HCT116 (cell line): ENCODE measurements around the gene MAPK1. TPM values are rescaled to one million over a fixed set of nuclear protein-coding genes. Genes with fewer than 3 reads are reported as not detected.

Experiments
- ATAC-seq: fragments of 200-7000 bp; cut with Tn5 transposase; 2 replicates; pipeline ENCODE4 v1.9.1; 2020; ENCODE audit warnings: mild to moderate bottlenecking, moderate library complexity
- BruUV-seq: library from RNA; stranded (reverse); fragments of 400-500 nt; replicated peaks from 2 replicates; lab custom pipeline; 2021; lab: Mats Ljungman, UMichigan
- CTCF ChIA-PET: fragments of 300-600 bp; sonication (Branson Sonifier 250); formaldehyde crosslinking; loops from one replicate; lab custom pipeline; 2021; ENCODE audit warnings: antibody characterized with exemption; lab: Charles Lee
- POLR2A ChIA-PET: fragments of 300-600, 350-600 bp; sonication (Branson Sonifier 250); formaldehyde crosslinking; loops from one replicate; lab custom pipeline; 2021; ENCODE audit warnings: antibody characterized with exemption; lab: Charles Lee
- RAD21 ChIA-PET, 2 experiments: fragments of 300-600 bp; sonication (Branson Sonifier 250); formaldehyde crosslinking; loops; one replicate each; lab custom pipeline; 2023; ENCODE audit warnings: low total read pairs in 2 of 2; ENCODE audit not compliant: uncharacterized antibody in 2 of 2, unreplicated experiment in 2 of 2, low non-redundant PET in 1 of 2; lab: Charles Lee
- DNase-seq: peaks from one replicate; pipeline ENCODE4 v3.0.0-alpha.2; 2010; ENCODE audit warnings: low read depth, low spot score
- H2AFZ ChIP-seq: fragments of 200-600 bp; shearing (Covaris generic), sonication (generic); 2 replicates; pipeline ENCODE4 v1.6.1; 2017; ENCODE audit warnings: low read depth, mixed run types, mixed read lengths, antibody characterized with exemption, low read length; ENCODE audit not compliant: poor library complexity, severe bottlenecking
- H3K27ac ChIP-seq: 2 replicates; pipeline ENCODE4 v1.5.1; 2012; ENCODE audit warnings: low read depth, low read length
- H3K27me3 ChIP-seq: fragments of 200-600 bp; sonication (generic); 2 replicates; pipeline ENCODE4 v1.6.1; 2016; ENCODE audit warnings: mixed run types, low read length, mixed read lengths; ENCODE audit not compliant: insufficient read depth
- H3K36me3 ChIP-seq, 2 experiments: fragments of 200-500 bp in 1 of 2; fragments of 200-600 bp in 1 of 2; sonication (Bioruptor generic) in 1 of 2; sonication (generic) in 1 of 2; 2 replicates each; pipeline versions ENCODE4 v1.5.1 to v1.6.1; 2014 to 2016; ENCODE audit warnings: low read length in 2 of 2, inconsistent platforms in 1 of 2, mixed read lengths in 1 of 2, mixed run types in 1 of 2; ENCODE audit not compliant: insufficient read depth in 2 of 2, control insufficient read depth in 1 of 2
- H3K4me1 ChIP-seq, 2 experiments: fragments of 200-600 bp in 1 of 2; sonication (generic) in 1 of 2; 2 replicates each; pipeline versions ENCODE4 v1.5.1 to v1.6.1; 2012 to 2017; ENCODE audit warnings: low read length in 2 of 2, inconsistent platforms in 1 of 2, mild to moderate bottlenecking in 1 of 2, mixed read lengths in 1 of 2, mixed run types in 1 of 2, moderate library complexity in 1 of 2; ENCODE audit not compliant: insufficient read depth in 2 of 2, control insufficient read depth in 1 of 2
- H3K4me2 ChIP-seq: fragments of 200-600 bp; sonication (generic); 2 replicates; pipeline ENCODE4 v1.6.1; 2017; ENCODE audit warnings: mixed run types, low read length, mixed read lengths
- H3K4me3 ChIP-seq, 2 experiments: fragments of 200-600 bp in 1 of 2; sonication (generic) in 1 of 2; replicated peaks in 1 of 2; 2 replicates each; pipeline ENCODE4 v1.5.1; 2011 to 2016; ENCODE audit warnings: low read length in 2 of 2, control low read depth in 1 of 2, low read depth in 1 of 2, mild to moderate bottlenecking in 1 of 2, mixed read lengths in 1 of 2, mixed run types in 1 of 2
- H3K79me2 ChIP-seq: fragments of 200-600 bp; sonication (generic); 2 replicates; pipeline ENCODE4 v1.6.1; 2017; ENCODE audit warnings: mild to moderate bottlenecking, mixed run types, low read length, moderate library complexity, mixed read lengths; ENCODE audit not compliant: insufficient read depth
- H3K9ac ChIP-seq: fragments of 200-600 bp; sonication (generic); 2 replicates; pipeline ENCODE4 v1.6.1; 2016; ENCODE audit warnings: low read length, mixed read lengths
- H3K9me2 ChIP-seq: fragments of 200-600 bp; sonication (generic), shearing (Covaris generic); 2 replicates; pipeline ENCODE4 v1.6.1; 2017; ENCODE audit warnings: mixed run types, mild to moderate bottlenecking, moderate library complexity; ENCODE audit not compliant: insufficient read depth
- H3K9me3 ChIP-seq, 2 experiments: fragments of 200-500 bp in 1 of 2; fragments of 200-600 bp in 1 of 2; sonication (Bioruptor generic) in 1 of 2; sonication (generic) in 1 of 2; 2 replicates each; pipeline ENCODE4 v1.6.1; 2014 to 2017; ENCODE audit warnings: low read length in 2 of 2, mixed read lengths in 2 of 2, inconsistent platforms in 1 of 2, low read depth in 1 of 2, mild to moderate bottlenecking in 1 of 2, mixed run types in 1 of 2, moderate library complexity in 1 of 2; ENCODE audit not compliant: control insufficient read depth in 1 of 2, insufficient read depth in 1 of 2
- H4K20me1 ChIP-seq: fragments of 200-600 bp; sonication (generic), shearing (Covaris generic); 2 replicates; pipeline ENCODE4 v1.6.1; 2017; ENCODE audit warnings: mixed run types, mild to moderate bottlenecking, moderate library complexity; ENCODE audit not compliant: insufficient read depth
- CEBPB ChIP-seq: IDR thresholded peaks from 2 replicates; pipeline ENCODE4 v1.6.1; 2012; ENCODE audit warnings: low read depth
- ELF1 ChIP-seq: IDR thresholded peaks from 2 replicates; pipeline ENCODE4 v1.6.1; 2012; ENCODE audit warnings: low read depth, borderline replicate concordance
- FOSL1 ChIP-seq: IDR thresholded peaks from 2 replicates; pipeline ENCODE4 v1.6.1; 2012; ENCODE audit warnings: low read depth
- JUND ChIP-seq: IDR thresholded peaks from 2 replicates; pipeline ENCODE4 v1.6.1; 2012
- POLR2A ChIP-seq: IDR thresholded peaks from 2 replicates; pipeline ENCODE4 v1.7.0; 2011; ENCODE audit warnings: borderline replicate concordance; ENCODE audit not compliant: insufficient read depth, insufficient read length; ENCODE audit errors: extremely low read depth
- POLR2AphosphoS5 ChIP-seq: IDR thresholded peaks from 2 replicates; pipeline ENCODE4 v1.6.1; 2011; ENCODE audit warnings: mild to moderate bottlenecking, low read depth, low read length, moderate library complexity
- SIN3A ChIP-seq: IDR thresholded peaks from 2 replicates; pipeline ENCODE4 v1.6.1; 2012; ENCODE audit warnings: low read depth
- TCF7L2 ChIP-seq: IDR thresholded peaks from 2 replicates; pipeline ENCODE4 v1.7.0; 2011; ENCODE audit warnings: borderline replicate concordance, inconsistent platforms; ENCODE audit not compliant: insufficient read depth, insufficient read length; ENCODE audit errors: extremely low read depth
- YY1 ChIP-seq: IDR thresholded peaks from 2 replicates; pipeline ENCODE4 v1.6.1; 2011; ENCODE audit warnings: low read length, low read depth, moderate library complexity, mild to moderate bottlenecking; ENCODE audit not compliant: insufficient replicate concordance; ENCODE audit errors: extremely low read depth
- ZFX ChIP-seq: fragments of 450-650 bp; IDR thresholded peaks from 2 replicates; pipeline ENCODE4 v1.6.1; 2017
- ZNF274 ChIP-seq: fragments of 200-500 bp; sonication (Bioruptor generic); IDR thresholded peaks from 2 replicates; pipeline ENCODE4 v1.6.1; 2014; ENCODE audit warnings: mild to moderate bottlenecking, low read depth, low read length, inconsistent platforms
- intact Hi-C: fragments of 100-400 bp; cut with micrococcal nuclease; formaldehyde crosslinking; loops from 2 replicates; pipeline ENCODE4 v1.10.0; 2022
- total RNA-seq: library from RNA; stranded (reverse); gene quantifications from one replicate; pipeline ENCODE4 v1.2.1, GENCODE V29; 2021; ENCODE audit not compliant: unreplicated experiment
- TF ChIP-seq, protein P1 (sequence below): IDR thresholded peaks from 2 replicates; pipeline ENCODE4 v1.6.1; 2011; ENCODE audit warnings: mild to moderate bottlenecking, low read length, moderate library complexity; ENCODE audit not compliant: insufficient replicate concordance; ENCODE audit errors: extremely low read depth
- TF ChIP-seq, protein P2 (sequence below): IDR thresholded peaks from 2 replicates; pipeline ENCODE4 v1.6.1; 2012
- TF ChIP-seq, protein P3 (sequence below), 3 experiments: fragments of 200-600 bp in 1 of 3; sonication (generic) in 1 of 3; IDR thresholded peaks in 2 of 3; conservative IDR thresholded peaks in 1 of 3; 2 replicates each; pipeline ENCODE4 v1.5.1; 2012 to 2017; ENCODE audit warnings: low read depth in 2 of 3, low read length in 2 of 3, antibody characterized with exemption in 1 of 3, borderline replicate concordance in 1 of 3, control low read depth in 1 of 3, mild to moderate bottlenecking in 1 of 3, mixed read lengths in 1 of 3, mixed run types in 1 of 3, moderate library complexity in 1 of 3; ENCODE audit not compliant: insufficient read depth in 1 of 3
- TF ChIP-seq, protein P4 (sequence below): IDR thresholded peaks from 2 replicates; pipeline ENCODE4 v1.6.1; 2012

MAPK1 gene
- total RNA-seq, 1 experiment from 2014 or later: 137 TPM

DNA sequence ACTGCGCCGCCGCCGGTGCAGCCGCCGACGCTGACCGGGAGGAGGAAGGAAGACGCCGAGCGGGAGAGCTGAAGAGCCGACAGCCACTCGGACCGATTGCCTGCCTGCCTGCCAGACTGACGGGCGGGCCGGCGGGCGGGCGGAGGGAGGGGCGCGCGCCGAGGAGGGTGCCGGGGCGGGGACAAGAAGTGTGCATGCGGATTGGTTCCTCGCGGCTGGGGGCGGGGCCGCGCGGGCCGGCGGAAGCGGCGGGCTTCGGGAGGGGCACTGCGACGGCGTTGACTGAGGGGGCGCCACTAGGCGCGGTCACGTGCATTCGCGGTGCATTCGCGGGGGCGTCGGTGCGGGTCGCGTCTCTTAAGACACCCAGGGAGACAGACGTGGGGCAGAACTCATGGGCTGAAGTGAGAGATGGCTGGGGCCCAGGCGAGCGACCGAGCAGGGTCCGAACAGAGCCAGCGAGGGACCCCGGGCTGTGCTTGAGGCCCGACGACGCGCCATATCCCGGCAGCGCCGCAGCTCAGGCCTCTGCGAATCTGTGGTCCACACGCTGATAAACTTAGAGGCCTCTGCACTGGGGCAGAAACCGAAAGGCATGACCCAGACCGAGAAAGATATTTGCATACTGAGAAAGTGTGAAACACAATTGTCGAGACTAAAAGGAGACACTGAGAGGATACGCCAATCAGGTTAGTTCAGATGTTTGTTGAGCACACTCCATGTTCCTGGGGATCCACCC is at the start of gene MAPK1 (continued):
- TF ChIP-seq, protein P1, sequence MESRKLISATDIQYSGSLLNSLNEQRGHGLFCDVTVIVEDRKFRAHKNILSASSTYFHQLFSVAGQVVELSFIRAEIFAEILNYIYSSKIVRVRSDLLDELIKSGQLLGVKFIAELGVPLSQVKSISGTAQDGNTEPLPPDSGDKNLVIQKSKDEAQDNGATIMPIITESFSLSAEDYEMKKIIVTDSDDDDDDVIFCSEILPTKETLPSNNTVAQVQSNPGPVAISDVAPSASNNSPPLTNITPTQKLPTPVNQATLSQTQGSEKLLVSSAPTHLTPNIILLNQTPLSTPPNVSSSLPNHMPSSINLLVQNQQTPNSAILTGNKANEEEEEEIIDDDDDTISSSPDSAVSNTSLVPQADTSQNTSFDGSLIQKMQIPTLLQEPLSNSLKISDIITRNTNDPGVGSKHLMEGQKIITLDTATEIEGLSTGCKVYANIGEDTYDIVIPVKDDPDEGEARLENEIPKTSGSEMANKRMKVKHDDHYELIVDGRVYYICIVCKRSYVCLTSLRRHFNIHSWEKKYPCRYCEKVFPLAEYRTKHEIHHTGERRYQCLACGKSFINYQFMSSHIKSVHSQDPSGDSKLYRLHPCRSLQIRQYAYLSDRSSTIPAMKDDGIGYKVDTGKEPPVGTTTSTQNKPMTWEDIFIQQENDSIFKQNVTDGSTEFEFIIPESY: no peak
- TF ChIP-seq ZNF274 (no peak), POLR2A (peak; percentile 82), JUND (no peak)

DNA sequence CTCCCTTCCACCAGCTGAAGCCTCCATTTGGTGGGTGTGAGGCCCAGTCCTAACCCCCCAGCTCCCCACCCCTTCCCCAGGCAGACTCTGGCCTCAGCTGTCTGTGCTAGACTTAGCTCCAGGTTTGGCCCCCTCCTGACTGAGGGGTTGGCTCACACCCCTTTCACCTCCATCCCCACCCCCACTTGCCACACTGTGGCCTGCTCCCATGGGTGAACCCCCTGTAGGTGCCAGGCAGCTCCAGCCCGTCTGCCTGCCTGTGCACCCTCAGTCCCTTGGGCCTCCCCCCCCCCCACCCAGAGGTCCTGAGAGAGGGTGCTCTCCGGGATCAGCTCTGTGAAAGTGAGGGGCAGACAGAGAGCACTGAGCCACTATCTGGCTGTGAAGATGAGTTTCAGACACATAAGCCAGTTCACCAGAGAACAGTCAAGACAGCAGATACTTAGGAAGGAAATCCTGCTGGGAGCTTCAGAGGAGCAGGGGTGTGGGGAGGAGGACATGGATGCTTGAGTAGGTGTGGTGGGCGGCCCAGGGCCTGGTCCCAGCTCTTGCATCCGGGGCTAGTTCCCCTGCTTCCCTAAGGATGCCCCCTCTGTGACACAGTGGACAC is 49.0 kb upstream of the MAPK1 start:
- Histone ChIP-seq H3K79me2 (no peaks in the 10 kb centered on the region), H3K9me2 (no peaks in the 10 kb centered on the region), H3K9ac (no peak overlapping the region), H3K27me3 (no peaks in the 10 kb centered on the region), H3K9me3 (no peaks in the 10 kb centered on the region), H3K36me3 (no peaks in the 10 kb centered on the region), H3K4me3 (no peak overlapping the region), H3K27ac (no peak overlapping the region), H3K4me2 (no peak overlapping the region), H2AFZ (no peak overlapping the region), H4K20me1 (no peaks in the 10 kb centered on the region), H3K4me1 (no peaks in the 10 kb centered on the region)
- no TSS peak for BruUV-seq
- POLR2A ChIA-PET: no interaction called here
- no peak for ATAC-seq
- RAD21 ChIA-PET: no interaction called here
- CTCF ChIA-PET: no interaction called here
- no peak for DNase-seq
- TF ChIP-seq, protein P2, sequence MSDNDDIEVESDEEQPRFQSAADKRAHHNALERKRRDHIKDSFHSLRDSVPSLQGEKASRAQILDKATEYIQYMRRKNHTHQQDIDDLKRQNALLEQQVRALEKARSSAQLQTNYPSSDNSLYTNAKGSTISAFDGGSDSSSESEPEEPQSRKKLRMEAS: no peak
- no peak for TF ChIP-seq YY1
- no peak for TF ChIP-seq ELF1
- TF ChIP-seq, protein P1: no peak
- no peak for TF ChIP-seq FOSL1
- TF ChIP-seq POLR2AphosphoS5: no peak
- no peak for TF ChIP-seq POLR2A
- TF ChIP-seq, protein P3, sequence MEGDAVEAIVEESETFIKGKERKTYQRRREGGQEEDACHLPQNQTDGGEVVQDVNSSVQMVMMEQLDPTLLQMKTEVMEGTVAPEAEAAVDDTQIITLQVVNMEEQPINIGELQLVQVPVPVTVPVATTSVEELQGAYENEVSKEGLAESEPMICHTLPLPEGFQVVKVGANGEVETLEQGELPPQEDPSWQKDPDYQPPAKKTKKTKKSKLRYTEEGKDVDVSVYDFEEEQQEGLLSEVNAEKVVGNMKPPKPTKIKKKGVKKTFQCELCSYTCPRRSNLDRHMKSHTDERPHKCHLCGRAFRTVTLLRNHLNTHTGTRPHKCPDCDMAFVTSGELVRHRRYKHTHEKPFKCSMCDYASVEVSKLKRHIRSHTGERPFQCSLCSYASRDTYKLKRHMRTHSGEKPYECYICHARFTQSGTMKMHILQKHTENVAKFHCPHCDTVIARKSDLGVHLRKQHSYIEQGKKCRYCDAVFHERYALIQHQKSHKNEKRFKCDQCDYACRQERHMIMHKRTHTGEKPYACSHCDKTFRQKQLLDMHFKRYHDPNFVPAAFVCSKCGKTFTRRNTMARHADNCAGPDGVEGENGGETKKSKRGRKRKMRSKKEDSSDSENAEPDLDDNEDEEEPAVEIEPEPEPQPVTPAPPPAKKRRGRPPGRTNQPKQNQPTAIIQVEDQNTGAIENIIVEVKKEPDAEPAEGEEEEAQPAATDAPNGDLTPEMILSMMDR (IDR thresholded peaks at IDR 0.05 in 2 of 3, conservative IDR thresholded peaks at IDR 0.05 in 1 of 3; ENCODE audit: borderline replicate concordance in 1 of 3, insufficient read depth in 1 of 3, low read depth in 2 of 3, low read length in 2 of 3): no peak
- TF ChIP-seq, protein P4, sequence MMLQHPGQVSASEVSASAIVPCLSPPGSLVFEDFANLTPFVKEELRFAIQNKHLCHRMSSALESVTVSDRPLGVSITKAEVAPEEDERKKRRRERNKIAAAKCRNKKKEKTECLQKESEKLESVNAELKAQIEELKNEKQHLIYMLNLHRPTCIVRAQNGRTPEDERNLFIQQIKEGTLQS: no peak
- TF ChIP-seq ZFX: no peak
- TF ChIP-seq SIN3A: no peak
- TF ChIP-seq JUND: no peak
- TF ChIP-seq CEBPB: no peak
- TF ChIP-seq ZNF274: no peak
- no peak for TF ChIP-seq TCF7L2
- intact Hi-C loops: no loop called here
